Skeletal muscle tissue (tissue), 4 donors: ENCODE data around the gene PIGM. TPM values are rescaled to one million over a fixed set of nuclear protein-coding genes. Genes with fewer than 3 reads are reported as not detected.

Source experiments
- H3K27ac ChIP-seq: one replicate; pipeline ENCODE4 v1.7.0; 2013; ENCODE audit warnings: mild to moderate bottlenecking, low read depth, low read length, inconsistent platforms
- H3K27me3 ChIP-seq, 3 donors: one replicate each; pipeline ENCODE4 v1.7.0; 2013; ENCODE audit warnings: low read length in 3 of 3; ENCODE audit not compliant: control insufficient read depth in 3 of 3, insufficient read depth in 3 of 3
- H3K36me3 ChIP-seq, 3 donors: one replicate each; pipeline ENCODE4 v1.7.0; 2013; ENCODE audit warnings: low read length in 3 of 3; ENCODE audit not compliant: control insufficient read depth in 3 of 3, insufficient read depth in 3 of 3
- H3K4me1 ChIP-seq, 3 donors: one replicate each; pipeline ENCODE4 v1.7.0; 2013; ENCODE audit warnings: low read length in 3 of 3, mild to moderate bottlenecking in 3 of 3; ENCODE audit not compliant: control insufficient read depth in 3 of 3, insufficient read depth in 3 of 3
- H3K4me3 ChIP-seq, 3 donors: one replicate each; pipeline ENCODE4 v1.7.0; 2013; ENCODE audit warnings: low read length in 3 of 3
- H3K9ac ChIP-seq, 3 donors: one replicate each; pipeline ENCODE4 v1.7.0; 2013; ENCODE audit warnings: low read length in 3 of 3, mild to moderate bottlenecking in 3 of 3, moderate library complexity in 2 of 3, low read depth in 1 of 3
- H3K9me3 ChIP-seq, 3 donors: one replicate each; pipeline ENCODE4 v1.7.0; 2013; ENCODE audit warnings: low read length in 3 of 3; ENCODE audit not compliant: control insufficient read depth in 3 of 3
- total RNA-seq: library from RNA; depleted of rRNA; stranded (reverse); fragments of >200 nt; gene quantifications from one replicate; pipeline ENCODE4 v1.2.3, GENCODE V29; 2014
- donor health status: Osteomylitis.

The PIGM gene
- total RNA-seq, 1 donor from 2014 or later, result 3.1 TPM

GRCh38 chr1:160024195-160024905 is 7.4 kb downstream of the PIGM start:
- Histone ChIP-seq H3K4me3 (no peak overlapping the region), H3K27ac (peak overlapping the region; percentile 15), H3K4me1 (peaks cover 0 to 16% (median 3%) of the 10 kb centered on the region in 3 donors), H3K9me3 (no peaks in the 10 kb centered on the region), H3K27me3 (peaks cover 0 to 4% (median 2%) of the 10 kb centered on the region in 3 donors), H3K36me3 (no peaks in the 10 kb centered on the region), H3K9ac (no peak overlapping the region)

GRCh38 chr1:160022330-160023310 is 9.2 kb downstream of the PIGM start:
- H3K36me3 ChIP-seq, result no peaks in the 10 kb centered on the region
- H3K27ac ChIP-seq, result no peak overlapping the region
- peaks cover 0 to 16% (median 3%) of the 10 kb centered on the region in 3 donors for H3K4me1 ChIP-seq
- H3K27me3 ChIP-seq, result peaks cover 0 to 4% (median 2%) of the 10 kb centered on the region in 3 donors
- H3K9me3 ChIP-seq, result no peaks in the 10 kb centered on the region
- no peak overlapping the region for H3K9ac ChIP-seq
- H3K4me3 ChIP-seq, result no peak overlapping the region

GRCh38 chr1:160021376-160022074 is 10.3 kb downstream of the PIGM start:
- Histone ChIP-seq H3K36me3 (no peaks in the 10 kb centered on the region), H3K4me3 (no peak overlapping the region), H3K27ac (no peak overlapping the region), H3K9ac (no peak overlapping the region), H3K4me1 (peaks cover 0 to 16% (median 3%) of the 10 kb centered on the region in 3 donors), H3K9me3 (no peaks in the 10 kb centered on the region), H3K27me3 (peaks cover 0 to 4% (median 2%) of the 10 kb centered on the region in 3 donors)

GRCh38 chr1:160020196-160020595 is 11.6 kb downstream of the PIGM start:
- H3K4me1 ChIP-seq, result peaks cover 0 to 13% (median 3%) of the 10 kb centered on the region in 3 donors
- no peak overlapping the region for H3K27ac ChIP-seq
- H3K36me3 ChIP-seq, result no peaks in the 10 kb centered on the region

GRCh38 chr1:160018900-160019299 is 12.9 kb downstream of the PIGM start:
- Histone ChIP-seq H3K27ac (no peak overlapping the region), H3K27me3 (peaks cover 0 to 4% (median 2%) of the 10 kb centered on the region in 3 donors), H3K36me3 (no peaks in the 10 kb centered on the region), H3K9me3 (no peaks in the 10 kb centered on the region), H3K9ac (no peak overlapping the region), H3K4me3 (no peak overlapping the region), H3K4me1 (peaks cover 0 to 5% (median 0%) of the 10 kb centered on the region in 3 donors)

More at GRCh38 chr1:160020196-160020595, 11.6 kb downstream of the PIGM start:
- H3K4me3 ChIP-seq, result no peak overlapping the region
- no peaks in the 10 kb centered on the region for H3K9me3 ChIP-seq
- no peak overlapping the region for H3K9ac ChIP-seq
- peaks cover 0 to 4% (median 2%) of the 10 kb centered on the region in 3 donors for H3K27me3 ChIP-seq

- peaks cover 0 to under 1% (median 0%) of the 10 kb centered on the region in 3 donors for H3K4me1 ChIP-seq
- no peak overlapping the region for H3K27ac ChIP-seq
- H3K36me3 ChIP-seq, result no peaks in the 10 kb centered on the region
- H3K9me3 ChIP-seq, result no peaks in the 10 kb centered on the region
- no peak overlapping the region for H3K9ac ChIP-seq
- H3K4me3 ChIP-seq, result no peak overlapping the region
- H3K27me3 ChIP-seq, result peaks cover 0 to 4% (median 2%) of the 10 kb centered on the region in 3 donors
Observed at GRCh38 chr1:160018347-160018746, 13.4 kb downstream of the PIGM start.

GRCh38 chr1:160017592-160017991 is 14.2 kb downstream of the PIGM start:
- Histone ChIP-seq H3K9ac (no peak overlapping the region), H3K9me3 (no peaks in the 10 kb centered on the region), H3K27ac (no peak overlapping the region), H3K27me3 (peaks cover 0 to 4% (median 2%) of the 10 kb centered on the region in 3 donors), H3K4me1 (no peaks in the 10 kb centered on the region), H3K36me3 (no peaks in the 10 kb centered on the region), H3K4me3 (no peak overlapping the region)

- Histone ChIP-seq H3K27ac (no peak overlapping the region), H3K9me3 (no peaks in the 10 kb centered on the region), H3K9ac (no peak overlapping the region), H3K27me3 (no peaks in the 10 kb centered on the region), H3K4me3 (no peak overlapping the region), H3K36me3 (no peaks in the 10 kb centered on the region), H3K4me1 (no peaks in the 10 kb centered on the region)
Observed at GRCh38 chr1:160011781-160012180, 20.0 kb downstream of the PIGM start.

GRCh38 chr1:160009801-160010200 is 22.0 kb downstream of the PIGM start:
- no peaks in the 10 kb centered on the region for H3K9me3 ChIP-seq
- no peak overlapping the region for H3K27ac ChIP-seq
- no peaks in the 10 kb centered on the region for H3K27me3 ChIP-seq
- no peaks in the 10 kb centered on the region for H3K4me1 ChIP-seq
- H3K36me3 ChIP-seq, result no peaks in the 10 kb centered on the region
- no peak overlapping the region for H3K9ac ChIP-seq
- no peak overlapping the region for H3K4me3 ChIP-seq
